ENCODE measurements around the gene INTS1.

DNA sequence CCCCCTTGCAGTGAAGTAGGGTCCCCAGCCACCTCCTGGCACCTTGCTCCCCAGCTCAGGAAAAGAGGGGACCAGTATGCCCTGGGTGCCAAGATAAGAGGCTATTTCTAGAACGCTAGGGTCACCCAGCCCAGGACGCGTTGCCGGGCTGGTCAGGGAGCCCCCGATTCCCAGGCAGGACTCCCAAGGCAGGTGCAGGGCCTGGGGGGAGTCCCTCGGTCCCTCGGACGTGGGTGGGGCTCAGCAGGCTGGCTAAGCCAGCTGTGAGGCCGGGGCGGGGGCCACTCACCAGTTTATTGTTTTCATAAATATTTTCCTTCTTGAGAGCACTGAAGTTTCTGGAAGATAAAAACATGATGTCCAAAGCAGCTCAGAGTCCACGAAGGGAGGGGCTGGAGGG lies 54.2 kb downstream of the INTS1 start:
- TF ChIP-seq, protein P1, sequence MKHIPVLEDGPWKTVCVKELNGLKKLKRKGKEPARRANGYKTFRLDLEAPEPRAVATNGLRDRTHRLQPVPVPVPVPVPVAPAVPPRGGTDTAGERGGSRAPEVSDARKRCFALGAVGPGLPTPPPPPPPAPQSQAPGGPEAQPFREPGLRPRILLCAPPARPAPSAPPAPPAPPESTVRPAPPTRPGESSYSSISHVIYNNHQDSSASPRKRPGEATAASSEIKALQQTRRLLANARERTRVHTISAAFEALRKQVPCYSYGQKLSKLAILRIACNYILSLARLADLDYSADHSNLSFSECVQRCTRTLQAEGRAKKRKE (CRISPR knock-in tag; IDR thresholded peaks at IDR 0.05; ENCODE audit: low read depth): no peak
- TF ChIP-seq CTCF (IDR thresholded peaks at IDR 0.05) (no peak), KDM1A (IDR thresholded peaks at IDR 0.05; ENCODE audit: low read depth) (no peak), USF2 (IDR thresholded peaks at IDR 0.05) (no peak), ESRRA (IDR thresholded peaks at IDR 0.05; ENCODE audit: borderline replicate concordance, low read length) (no peak), POLR2A (IDR thresholded peaks at IDR 0.05; ENCODE audit: low read length) (no peak), REST (IDR thresholded peaks at IDR 0.05) (no peak), PHF8 (IDR thresholded peaks at IDR 0.05; ENCODE audit: borderline replicate concordance, low read depth) (no peak), SREBF2 (IDR thresholded peaks at IDR 0.05) (no peak), RFX5 (IDR thresholded peaks at IDR 0.05) (no peak)

Data from A549 (cell line).